Neural progenitor cell (in vitro differentiated cells): Measurements from ENCODE around the gene MMS19. TPM values are rescaled to one million over a fixed set of nuclear protein-coding genes. Genes with fewer than 3 reads are reported as not detected.

ENCODE experiments used
- DNase-seq: peaks from one replicate; pipeline ENCODE4 v3.0.0-alpha.2; 2016; ENCODE audit warnings: low spot score
- H2AFZ ChIP-seq: fragments of 200-600 bp; sonication (generic); replicated peaks from 2 replicates; pipeline ENCODE4 v1.6.1; 2016; ENCODE audit warnings: antibody characterized with exemption
- H3F3A ChIP-seq: fragments of 200-600 bp; sonication (generic); 2 replicates; pipeline ENCODE4 v1.6.1; 2016; ENCODE audit warnings: antibody characterized with exemption, low read depth
- H3K27ac ChIP-seq: fragments of 200-600 bp; sonication (generic); 2 replicates; pipeline ENCODE4 v1.5.1; 2016; ENCODE audit warnings: mild to moderate bottlenecking
- H3K27me3 ChIP-seq: fragments of 200-600 bp; sonication (generic); 2 replicates; pipeline ENCODE4 v1.6.1; 2016; ENCODE audit warnings: mild to moderate bottlenecking, moderate library complexity
- H3K36me3 ChIP-seq: fragments of 200-600 bp; sonication (generic); 2 replicates; pipeline ENCODE4 v1.5.1; 2016
- H3K4me1 ChIP-seq: fragments of 200-600 bp; sonication (generic); 2 replicates; pipeline ENCODE4 v1.6.1; 2016; ENCODE audit warnings: mixed run types
- H3K4me2 ChIP-seq: fragments of 200-600 bp; sonication (generic); 2 replicates; pipeline ENCODE4 v1.6.1; 2016
- H3K4me3 ChIP-seq: fragments of 200-600 bp; sonication (generic); 2 replicates; pipeline ENCODE4 v1.5.1; 2016
- H3K79me2 ChIP-seq: fragments of 200-600 bp; sonication (generic); 2 replicates; pipeline ENCODE4 v1.6.1; 2016; ENCODE audit warnings: low read depth
- H3K9ac ChIP-seq: fragments of 200-600 bp; sonication (generic); 2 replicates; pipeline ENCODE4 v1.6.1; 2016
- H3K9me3 ChIP-seq: fragments of 200-600 bp; sonication (generic); 2 replicates; pipeline ENCODE4 v1.5.1; 2016; ENCODE audit warnings: low read depth
- H4K20me1 ChIP-seq: fragments of 200-600 bp; sonication (generic); 2 replicates; pipeline ENCODE4 v1.6.1; 2016; ENCODE audit warnings: low read depth
- H3K27ac Mint-ChIP-seq: 3 replicates; pipeline ENCODE4 v1.8.0; 2021; ENCODE audit warnings: mixed read lengths
- H3K27me3 Mint-ChIP-seq: 2 replicates; pipeline ENCODE4 v1.8.0; 2022; ENCODE audit warnings: low read depth, mild to moderate bottlenecking, inconsistent platforms, moderate library complexity, mixed read lengths; ENCODE audit not compliant: insufficient read depth
- H3K36me3 Mint-ChIP-seq: 3 replicates; pipeline ENCODE4 v1.8.0; 2021; ENCODE audit warnings: mixed read lengths
- H3K4me1 Mint-ChIP-seq: 3 replicates; pipeline ENCODE4 v1.8.0; 2021; ENCODE audit warnings: mixed read lengths
- H3K4me3 Mint-ChIP-seq: 3 replicates; pipeline ENCODE4 v1.8.0; 2021; ENCODE audit warnings: mild to moderate bottlenecking, moderate library complexity, mixed read lengths
- H3K9me3 Mint-ChIP-seq: 3 replicates; pipeline ENCODE4 v1.8.0; 2020; ENCODE audit warnings: mixed read lengths
- EZH2 ChIP-seq: fragments of 200-600 bp; sonication (generic); IDR thresholded peaks from 2 replicates; pipeline ENCODE4 v1.6.1; 2017; ENCODE audit warnings: antibody characterized with exemption, mild to moderate bottlenecking, moderate library complexity
- EZH2phosphoT487 ChIP-seq: fragments of 200-600 bp; sonication (generic); IDR thresholded peaks from 2 replicates; pipeline ENCODE4 v1.6.1; 2017; ENCODE audit warnings: antibody characterized with exemption
- total RNA-seq: library from RNA; depleted of rRNA; stranded (reverse); fragments of >200 nt; gene quantifications from 2 replicates; pipeline ENCODE4 v1.2.3, GENCODE V29; 2015; ENCODE audit warnings: low replicate concordance
- TF ChIP-seq, protein P1 (sequence below): fragments of 200-600 bp; sonication (generic); IDR thresholded peaks from 2 replicates; pipeline ENCODE4 v1.5.1; 2017; ENCODE audit warnings: antibody characterized with exemption, mild to moderate bottlenecking

MMS19 gene
- total RNA-seq, 1 donor from 2014 or later, result 127 TPM

GRCh38 chr10:97416565-97416964 is 81.7 kb downstream of the MMS19 start:
- TF ChIP-seq, protein P1, sequence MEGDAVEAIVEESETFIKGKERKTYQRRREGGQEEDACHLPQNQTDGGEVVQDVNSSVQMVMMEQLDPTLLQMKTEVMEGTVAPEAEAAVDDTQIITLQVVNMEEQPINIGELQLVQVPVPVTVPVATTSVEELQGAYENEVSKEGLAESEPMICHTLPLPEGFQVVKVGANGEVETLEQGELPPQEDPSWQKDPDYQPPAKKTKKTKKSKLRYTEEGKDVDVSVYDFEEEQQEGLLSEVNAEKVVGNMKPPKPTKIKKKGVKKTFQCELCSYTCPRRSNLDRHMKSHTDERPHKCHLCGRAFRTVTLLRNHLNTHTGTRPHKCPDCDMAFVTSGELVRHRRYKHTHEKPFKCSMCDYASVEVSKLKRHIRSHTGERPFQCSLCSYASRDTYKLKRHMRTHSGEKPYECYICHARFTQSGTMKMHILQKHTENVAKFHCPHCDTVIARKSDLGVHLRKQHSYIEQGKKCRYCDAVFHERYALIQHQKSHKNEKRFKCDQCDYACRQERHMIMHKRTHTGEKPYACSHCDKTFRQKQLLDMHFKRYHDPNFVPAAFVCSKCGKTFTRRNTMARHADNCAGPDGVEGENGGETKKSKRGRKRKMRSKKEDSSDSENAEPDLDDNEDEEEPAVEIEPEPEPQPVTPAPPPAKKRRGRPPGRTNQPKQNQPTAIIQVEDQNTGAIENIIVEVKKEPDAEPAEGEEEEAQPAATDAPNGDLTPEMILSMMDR, result no peak
- no peak for TF ChIP-seq EZH2
- no peak for TF ChIP-seq EZH2phosphoT487
- Mint-ChIP-seq H3K27me3 (no peaks in the 10 kb centered on the region), H3K36me3 (no peaks in the 10 kb centered on the region), H3K4me3 (no peak overlapping the region), H3K9me3 (no peaks in the 10 kb centered on the region), H3K27ac (peak overlapping the region; percentile 24), H3K4me1 (peaks cover 43% of the 10 kb centered on the region)
- Histone ChIP-seq H3K9me3 (no peaks in the 10 kb centered on the region), H3K4me3 (no peak overlapping the region), H3K79me2 (no peaks in the 10 kb centered on the region), H3K9ac (no peak overlapping the region), H4K20me1 (no peaks in the 10 kb centered on the region), H3K27me3 (no peaks in the 10 kb centered on the region), H3F3A (peaks cover 44% of the 10 kb centered on the region), H3K27ac (no peak overlapping the region), H3K36me3 (no peaks in the 10 kb centered on the region), H3K4me1 (peaks cover 14% of the 10 kb centered on the region), H3K4me2 (no peak overlapping the region), H2AFZ (no peak overlapping the region)
- DNase-seq, result no peak

GRCh38 chr10:97412891-97413304 is 85.3 kb downstream of the MMS19 start:
- Histone ChIP-seq H4K20me1 (no peaks in the 10 kb centered on the region), H3K9me3 (no peaks in the 10 kb centered on the region), H3K4me3 (no peak overlapping the region), H3K27ac (no peak overlapping the region), H3K27me3 (no peaks in the 10 kb centered on the region), H3K79me2 (no peaks in the 10 kb centered on the region), H3K9ac (no peak overlapping the region), H3F3A (peaks cover 19% of the 10 kb centered on the region), H3K36me3 (no peaks in the 10 kb centered on the region), H3K4me2 (no peak overlapping the region), H3K4me1 (peaks cover 8% of the 10 kb centered on the region), H2AFZ (no peak overlapping the region)
- no peaks in the 10 kb centered on the region for H3K36me3 Mint-ChIP-seq
- H3K4me1 Mint-ChIP-seq, result peaks cover 32% of the 10 kb centered on the region
- H3K27me3 Mint-ChIP-seq, result peaks cover 2% of the 10 kb centered on the region
- H3K4me3 Mint-ChIP-seq, result no peak overlapping the region
- no peak for TF ChIP-seq EZH2
- no peak for TF ChIP-seq EZH2phosphoT487
- TF ChIP-seq, protein P1, result no peak
- DNase-seq, result no peak
- H3K9me3 Mint-ChIP-seq, result no peaks in the 10 kb centered on the region
- H3K27ac Mint-ChIP-seq, result peak overlapping the region; percentile 6

DNA sequence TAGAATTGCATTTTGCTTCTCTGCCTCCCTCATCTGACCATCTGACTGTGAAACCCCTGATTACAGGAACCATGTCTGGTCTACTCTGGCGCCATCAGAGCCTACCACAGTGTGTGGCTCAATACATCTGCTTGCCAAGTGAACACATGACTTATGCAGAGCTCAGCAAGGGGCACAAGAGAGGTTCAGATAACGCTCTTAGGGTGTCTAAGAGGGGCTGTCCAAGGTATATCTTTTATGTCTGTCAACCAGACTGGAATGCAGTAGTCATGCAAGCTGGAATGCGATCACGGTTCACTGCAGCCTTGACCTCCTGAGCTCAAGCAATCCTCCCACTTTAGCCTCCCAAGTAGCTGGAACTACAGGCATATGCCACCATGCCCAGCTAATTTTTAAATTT is 86.8 kb downstream of the MMS19 start:
- H3K27ac ChIP-seq, result no peak overlapping the region
- no peak overlapping the region for H3K4me2 ChIP-seq
- Mint-ChIP-seq H3K4me1 (peaks cover 28% of the 10 kb centered on the region), H3K9me3 (no peaks in the 10 kb centered on the region), H3K27ac (no peak overlapping the region), H3K27me3 (peaks cover 2% of the 10 kb centered on the region), H3K4me3 (no peak overlapping the region), H3K36me3 (no peaks in the 10 kb centered on the region)
- H3F3A ChIP-seq, result peaks cover 16% of the 10 kb centered on the region
- no peaks in the 10 kb centered on the region for H3K9me3 ChIP-seq
- TF ChIP-seq, protein P1, result no peak
- TF ChIP-seq EZH2phosphoT487 (no peak), EZH2 (no peak)
- no peaks in the 10 kb centered on the region for H4K20me1 ChIP-seq
- no peak overlapping the region for H3K4me3 ChIP-seq
- no peak overlapping the region for H2AFZ ChIP-seq
- no peaks in the 10 kb centered on the region for H3K27me3 ChIP-seq
- no peaks in the 10 kb centered on the region for H3K79me2 ChIP-seq
- no peak for DNase-seq
- H3K9ac ChIP-seq, result no peak overlapping the region
- no peaks in the 10 kb centered on the region for H3K4me1 ChIP-seq
- H3K36me3 ChIP-seq, result no peaks in the 10 kb centered on the region
